Measurements from ENCODE around the gene GM2A.

GM2A gene

DNA sequence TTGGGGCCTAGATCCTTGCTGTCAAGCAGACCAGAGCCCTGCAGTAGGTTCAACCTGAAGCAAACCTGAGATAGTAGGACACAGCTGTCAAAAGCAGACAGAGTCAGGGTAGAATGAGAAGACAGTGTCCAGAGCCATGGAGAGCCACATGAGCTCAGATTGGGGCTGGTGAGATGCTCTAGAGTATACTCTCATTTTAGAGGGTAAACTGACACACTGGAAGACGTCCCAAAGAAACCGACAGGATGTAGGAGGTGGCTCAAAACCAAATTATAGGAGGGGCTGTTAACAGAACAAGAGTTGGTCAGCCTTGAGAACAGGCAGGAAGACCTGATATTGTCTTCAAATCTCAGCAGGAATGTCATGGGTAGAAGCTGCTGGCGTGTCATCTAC, 40.6 kb upstream of the GM2A start:
- Histone ChIP-seq H3K23ac (ENCODE audit: low read length) (no peak overlapping the region), H3K4me2 (ENCODE audit: low read length) (no peak overlapping the region), H4K12ac (ENCODE audit: low read depth, low read length) (no peak overlapping the region), H3K9me3 (ENCODE audit: insufficient read depth, low read depth, low read length) (no peaks in the 10 kb centered on the region), H3K4me3 (ENCODE audit: low read depth, low read length) (no peak overlapping the region), H2BK5ac (ENCODE audit: low read depth, low read length, poor library complexity) (no peak overlapping the region), H3K9ac (ENCODE audit: low read length) (no peak overlapping the region), H4K8ac (ENCODE audit: low read depth, low read length) (no peak overlapping the region), H3K4me1 (ENCODE audit: control insufficient read depth in 1 of 2, insufficient read depth in 2 of 2, low read length in 2 of 2) (peaks cover 30 to 38% of the 10 kb centered on the region in 2 experiments), H2AK5ac (ENCODE audit: low read length) (no peak overlapping the region), H4K91ac (ENCODE audit: low read depth, low read length) (peak overlapping the region; percentile 33), H2BK12ac (ENCODE audit: low read length) (no peak overlapping the region), H3K27ac (ENCODE audit: low read depth, low read length) (no peak overlapping the region), H3K4ac (ENCODE audit: low read depth, low read length) (no peak overlapping the region), H2AFZ (ENCODE audit: insufficient read depth, low read length, poor library complexity) (no peak overlapping the region), H3K14ac (ENCODE audit: low read length) (peak overlapping the region; percentile 2), H3K79me1 (ENCODE audit: low read length) (peaks cover 11% of the 10 kb centered on the region), H3K79me2 (ENCODE audit: control insufficient read depth, insufficient read depth, low read length, poor library complexity) (no peaks in the 10 kb centered on the region), H2BK120ac (ENCODE audit: insufficient read depth, low read length, poor library complexity) (no peak overlapping the region), H3K27me3 (ENCODE audit: insufficient read depth, low read length) (no peaks in the 10 kb centered on the region), H3K36me3 (ENCODE audit: control insufficient read depth in 1 of 2, insufficient read depth in 2 of 2, low read length in 2 of 2) (no peaks in the 10 kb centered on the region), H3K18ac (ENCODE audit: low read length) (no peak overlapping the region)
- peak in 1 of 2 donors; percentile 38 for DNase-seq
- WGBS (ENCODE audit: extremely low coverage, insufficient coverage, insufficient read length): no CpG with 5 or more reads among the region's 3 CpGs

DNA sequence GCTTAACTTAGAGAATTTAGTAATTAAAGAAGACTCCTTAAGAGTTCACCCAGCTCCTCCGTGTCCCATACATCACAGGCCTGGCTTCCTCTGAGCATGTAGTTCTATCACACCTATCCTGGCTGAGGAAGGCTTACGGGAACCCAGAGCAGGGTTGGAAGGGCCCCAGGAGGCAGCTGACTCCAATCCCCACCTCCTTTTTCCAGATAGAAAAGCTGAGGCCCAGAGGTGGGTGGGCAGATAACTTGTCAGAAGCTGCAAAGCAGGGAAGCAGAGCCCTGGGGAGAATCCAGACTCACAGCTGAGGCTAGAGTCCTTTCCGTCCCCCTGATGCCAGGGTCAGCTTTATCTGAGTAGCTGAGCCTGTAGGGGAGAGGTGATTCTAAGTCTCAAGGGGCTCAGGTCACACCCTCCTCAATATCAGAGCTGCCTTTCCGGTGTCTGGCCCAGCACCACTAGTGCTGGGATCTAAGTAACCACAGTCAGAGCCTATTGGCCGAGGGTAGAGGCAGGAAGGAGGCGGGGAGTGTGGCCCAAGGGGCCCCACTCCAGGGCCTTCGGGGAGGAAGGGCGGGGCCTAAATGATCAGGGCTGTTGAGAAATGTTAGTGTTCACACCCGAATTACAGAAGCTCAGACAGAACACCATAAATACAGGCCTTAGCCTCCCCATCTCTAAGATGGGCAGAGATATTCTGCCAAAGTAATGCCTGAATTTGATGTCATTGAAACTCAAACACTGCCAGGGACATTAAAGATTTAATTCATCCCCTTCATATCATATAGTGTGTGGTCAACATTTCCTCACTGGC, 39.0 kb upstream of the GM2A start:
- H3K9ac ChIP-seq (ENCODE audit: low read length): no peak overlapping the region
- no peak overlapping the region for H4K12ac ChIP-seq (ENCODE audit: low read depth, low read length)
- H4K91ac ChIP-seq (ENCODE audit: low read depth, low read length): peak overlapping the region; percentile 45
- H2AFZ ChIP-seq (ENCODE audit: insufficient read depth, low read length, poor library complexity): no peak overlapping the region
- H2BK120ac ChIP-seq (ENCODE audit: insufficient read depth, low read length, poor library complexity): peak overlapping the region; percentile 41
- no peak overlapping the region for H3K4me2 ChIP-seq (ENCODE audit: low read length)
- peaks cover 13% of the 10 kb centered on the region for H3K79me1 ChIP-seq (ENCODE audit: low read length)
- H4K8ac ChIP-seq (ENCODE audit: low read depth, low read length): peak overlapping the region; percentile 61
- H3K4ac ChIP-seq (ENCODE audit: low read depth, low read length): peak overlapping the region; percentile 15
- H3K79me2 ChIP-seq (ENCODE audit: control insufficient read depth, insufficient read depth, low read length, poor library complexity): no peaks in the 10 kb centered on the region
- H3K9me3 ChIP-seq (ENCODE audit: insufficient read depth, low read depth, low read length): no peaks in the 10 kb centered on the region
- H3K27ac ChIP-seq (ENCODE audit: low read depth, low read length): peak overlapping the region; percentile 56
- peaks cover 26 to 39% of the 10 kb centered on the region in 2 experiments for H3K4me1 ChIP-seq (ENCODE audit: control insufficient read depth in 1 of 2, insufficient read depth in 2 of 2, low read length in 2 of 2)
- WGBS (ENCODE audit: extremely low coverage, insufficient coverage, insufficient read length): no CpG with 5 or more reads among the region's 9 CpGs
- DNase-seq: peak; percentile 79 to 82
- H2BK12ac ChIP-seq (ENCODE audit: low read length): peak overlapping the region; percentile 5
- no peak overlapping the region for H3K4me3 ChIP-seq (ENCODE audit: low read depth, low read length)
- H3K36me3 ChIP-seq (ENCODE audit: control insufficient read depth in 1 of 2, insufficient read depth in 2 of 2, low read length in 2 of 2): no peaks in the 10 kb centered on the region
- H3K14ac ChIP-seq (ENCODE audit: low read length): peak overlapping the region; percentile 47
- H3K18ac ChIP-seq (ENCODE audit: low read length): peak overlapping the region; percentile 14
- no peak overlapping the region for H3K23ac ChIP-seq (ENCODE audit: low read length)
- H2AK5ac ChIP-seq (ENCODE audit: low read length): no peak overlapping the region
- peak overlapping the region; percentile 12 for H2BK5ac ChIP-seq (ENCODE audit: low read depth, low read length, poor library complexity)
- H3K27me3 ChIP-seq (ENCODE audit: insufficient read depth, low read length): no peaks in the 10 kb centered on the region

DNA sequence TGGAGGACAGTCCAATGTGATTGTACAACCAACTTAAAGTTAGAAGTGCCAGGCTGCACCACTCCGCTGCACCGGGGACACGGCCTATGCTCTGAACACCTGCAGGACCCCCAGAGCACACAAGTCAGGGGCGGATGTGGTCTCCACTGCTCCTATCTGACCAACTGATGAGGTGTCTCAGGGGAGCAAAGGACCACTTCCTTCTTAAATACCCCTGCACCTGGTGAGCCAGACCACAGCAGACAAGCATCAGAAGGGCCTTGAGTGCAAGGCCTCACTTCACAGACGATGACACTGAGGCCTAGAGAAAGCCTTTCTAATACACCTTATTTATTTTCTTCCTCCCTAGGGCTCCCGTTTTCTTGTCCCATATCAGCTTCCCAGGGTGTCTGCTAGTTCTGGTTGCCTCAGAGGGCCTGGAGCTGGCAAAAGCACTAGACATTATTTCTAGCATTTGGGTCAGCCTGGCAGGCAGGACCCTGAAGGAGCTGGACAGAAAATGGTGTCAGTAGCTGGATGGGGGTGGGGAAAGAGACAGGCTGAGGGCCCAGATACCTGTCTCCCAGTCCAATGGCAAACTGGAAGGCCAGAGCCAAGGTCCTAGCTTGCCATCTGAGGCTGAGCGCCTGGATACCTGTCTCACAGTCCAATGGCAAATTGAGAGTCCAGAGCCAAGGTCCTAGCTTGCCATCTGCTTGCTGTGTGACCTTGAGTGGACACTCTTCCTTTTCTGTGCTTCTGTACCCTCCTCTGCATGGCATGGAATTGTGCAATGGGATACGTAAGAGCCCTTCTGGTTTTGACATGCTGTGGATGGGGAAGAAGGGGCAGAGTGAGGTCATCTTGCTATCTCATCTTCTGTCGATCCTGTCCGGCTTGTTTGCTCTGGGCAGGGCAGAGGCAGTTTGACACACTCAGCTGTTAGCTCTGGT, 38.1 kb upstream of the GM2A start:
- peak overlapping the region; percentile 73 for H2BK5ac ChIP-seq (ENCODE audit: low read depth, low read length, poor library complexity)
- peak overlapping the region; percentile 73 for H2BK120ac ChIP-seq (ENCODE audit: insufficient read depth, low read length, poor library complexity)
- peaks cover 13% of the 10 kb centered on the region for H3K79me1 ChIP-seq (ENCODE audit: low read length)
- no peak overlapping the region for H3K23ac ChIP-seq (ENCODE audit: low read length)
- H4K91ac ChIP-seq (ENCODE audit: low read depth, low read length): peak overlapping the region; percentile 47
- peak overlapping the region; percentile 14 for H2AFZ ChIP-seq (ENCODE audit: insufficient read depth, low read length, poor library complexity)
- no peak overlapping the region for H3K9ac ChIP-seq (ENCODE audit: low read length)
- no peaks in the 10 kb centered on the region for H3K27me3 ChIP-seq (ENCODE audit: insufficient read depth, low read length)
- H3K4me2 ChIP-seq (ENCODE audit: low read length): no peak overlapping the region
- peak overlapping the region; percentile 28 for H3K4ac ChIP-seq (ENCODE audit: low read depth, low read length)
- peak; percentile 84 to 94 for DNase-seq
- H3K14ac ChIP-seq (ENCODE audit: low read length): no peak overlapping the region
- peak overlapping the region; percentile 40 for H3K27ac ChIP-seq (ENCODE audit: low read depth, low read length)
- H3K9me3 ChIP-seq (ENCODE audit: insufficient read depth, low read depth, low read length): no peaks in the 10 kb centered on the region
- H2AK5ac ChIP-seq (ENCODE audit: low read length): peak overlapping the region; percentile 40
- H3K18ac ChIP-seq (ENCODE audit: low read length): peak overlapping the region; percentile 18
- peaks cover 26 to 39% of the 10 kb centered on the region in 2 experiments for H3K4me1 ChIP-seq (ENCODE audit: control insufficient read depth in 1 of 2, insufficient read depth in 2 of 2, low read length in 2 of 2)
- no peak overlapping the region for H4K12ac ChIP-seq (ENCODE audit: low read depth, low read length)
- no peak overlapping the region for H3K4me3 ChIP-seq (ENCODE audit: low read depth, low read length)
- H3K79me2 ChIP-seq (ENCODE audit: control insufficient read depth, insufficient read depth, low read length, poor library complexity): no peaks in the 10 kb centered on the region
- H3K36me3 ChIP-seq (ENCODE audit: control insufficient read depth in 1 of 2, insufficient read depth in 2 of 2, low read length in 2 of 2): no peaks in the 10 kb centered on the region
- no CpG with 5 or more reads among the region's 10 CpGs for WGBS (ENCODE audit: extremely low coverage, insufficient coverage, insufficient read length)
- peak overlapping the region; percentile 15 for H2BK12ac ChIP-seq (ENCODE audit: low read length)
- peak overlapping the region; percentile 27 for H4K8ac ChIP-seq (ENCODE audit: low read depth, low read length)

DNA sequence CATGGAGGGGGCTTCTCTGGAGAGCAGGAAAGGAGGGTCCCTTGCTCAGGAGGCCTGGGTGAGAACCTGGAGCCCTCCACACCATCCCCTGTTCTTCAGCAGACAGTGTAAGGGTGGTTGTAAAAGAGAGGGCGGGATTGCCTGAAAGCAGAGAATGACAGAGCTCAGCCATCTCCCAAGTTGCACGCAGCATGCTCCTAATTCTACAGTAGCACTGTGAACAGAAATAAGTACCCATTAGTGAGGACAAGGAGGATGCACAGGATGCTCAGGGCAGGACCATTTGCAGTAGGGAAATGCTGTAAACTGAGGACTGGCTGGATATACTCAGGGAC, 37.5 kb upstream of the GM2A start:
- no peak overlapping the region for H3K18ac ChIP-seq (ENCODE audit: low read length)
- no peak overlapping the region for H2BK5ac ChIP-seq (ENCODE audit: low read depth, low read length, poor library complexity)
- no CpG with 5 or more reads among the region's 2 CpGs for WGBS (ENCODE audit: extremely low coverage, insufficient coverage, insufficient read length)
- H3K79me1 ChIP-seq (ENCODE audit: low read length): peaks cover 13% of the 10 kb centered on the region
- H2BK12ac ChIP-seq (ENCODE audit: low read length): no peak overlapping the region
- no peak overlapping the region for H3K9ac ChIP-seq (ENCODE audit: low read length)
- H3K4me2 ChIP-seq (ENCODE audit: low read length): no peak overlapping the region
- H3K14ac ChIP-seq (ENCODE audit: low read length): no peak overlapping the region
- H2BK120ac ChIP-seq (ENCODE audit: insufficient read depth, low read length, poor library complexity): no peak overlapping the region
- H4K91ac ChIP-seq (ENCODE audit: low read depth, low read length): peak overlapping the region; percentile 7
- DNase-seq: no peak
- no peaks in the 10 kb centered on the region for H3K27me3 ChIP-seq (ENCODE audit: insufficient read depth, low read length)
- peaks cover 26 to 39% of the 10 kb centered on the region in 2 experiments for H3K4me1 ChIP-seq (ENCODE audit: control insufficient read depth in 1 of 2, insufficient read depth in 2 of 2, low read length in 2 of 2)
- no peak overlapping the region for H4K8ac ChIP-seq (ENCODE audit: low read depth, low read length)
- H3K36me3 ChIP-seq (ENCODE audit: control insufficient read depth in 1 of 2, insufficient read depth in 2 of 2, low read length in 2 of 2): no peaks in the 10 kb centered on the region
- H3K4me3 ChIP-seq (ENCODE audit: low read depth, low read length): no peak overlapping the region
- no peak overlapping the region for H3K4ac ChIP-seq (ENCODE audit: low read depth, low read length)
- H3K27ac ChIP-seq (ENCODE audit: low read depth, low read length): peak overlapping the region; percentile 37
- H3K23ac ChIP-seq (ENCODE audit: low read length): no peak overlapping the region
- no peaks in the 10 kb centered on the region for H3K9me3 ChIP-seq (ENCODE audit: insufficient read depth, low read depth, low read length)
- H2AFZ ChIP-seq (ENCODE audit: insufficient read depth, low read length, poor library complexity): no peak overlapping the region
- no peak overlapping the region for H4K12ac ChIP-seq (ENCODE audit: low read depth, low read length)
- H3K79me2 ChIP-seq (ENCODE audit: control insufficient read depth, insufficient read depth, low read length, poor library complexity): no peaks in the 10 kb centered on the region
- H2AK5ac ChIP-seq (ENCODE audit: low read length): no peak overlapping the region

Data from trophoblast cell (in vitro differentiated cells and primary cell).